K562 (cell line): ENCODE measurements around the gene ARMC8.

Experiments used
- BACH1 ChIP-seq: fragments of 200-800 bp; sonication (Bioruptor generic); IDR thresholded peaks from 2 replicates; pipeline ENCODE4 v1.6.1; 2016; ENCODE audit warnings: missing genetic modification characterization, missing compliant biosample characterization
- CEBPB ChIP-seq: fragments of 450-650 bp; IDR thresholded peaks from 2 replicates; pipeline ENCODE4 v1.6.1; 2016; ENCODE audit warnings: missing genetic modification characterization, missing compliant biosample characterization
- CHD2 ChIP-seq: IDR thresholded peaks from 2 replicates; pipeline ENCODE4 v1.6.1; 2011; ENCODE audit warnings: low read depth, low read length
- CTCF ChIP-seq, 3 experiments: IDR thresholded peaks in 2 of 3; conservative IDR thresholded peaks in 1 of 3; 2 replicates each; pipeline ENCODE4 v1.5.1; 2011 to 2012; ENCODE audit warnings: low read length in 3 of 3, mild to moderate bottlenecking in 3 of 3, control low read depth in 2 of 3, improper control_type of control experiment in 1 of 3, inconsistent platforms in 1 of 3, low read depth in 1 of 3, mixed read lengths in 1 of 3, moderate library complexity in 1 of 3; ENCODE audit not compliant: insufficient read depth in 2 of 3
- EP300 ChIP-seq: IDR thresholded peaks from 2 replicates; pipeline ENCODE4 v1.6.1; 2012; ENCODE audit warnings: low read length, improper control_type of control experiment
- MNT ChIP-seq, 2 experiments: fragments of 450-650 bp; conservative IDR thresholded peaks; 2 replicates each; pipeline ENCODE4 v1.6.1; 2017; ENCODE audit warnings: mild to moderate bottlenecking in 2 of 2, moderate library complexity in 2 of 2
- MYBL2 ChIP-seq, 2 experiments: fragments of 450-650 bp in 1 of 2; sonication (generic) in 1 of 2; formaldehyde crosslinking in 1 of 2; IDR thresholded peaks; 2 replicates each; pipeline versions ENCODE4 v1.6.1 to v1.8.1; 2017 to 2022; ENCODE audit warnings: borderline replicate concordance in 1 of 2, inconsistent platforms in 1 of 2, low read depth in 1 of 2, mild to moderate bottlenecking in 1 of 2, missing genetic modification reagents in 1 of 2, moderate library complexity in 1 of 2
- NR3C1 ChIP-seq: sonication (generic); formaldehyde crosslinking; IDR thresholded peaks from 2 replicates; pipeline ENCODE4 v1.8.1; 2022; ENCODE audit warnings: missing genetic modification reagents
- POLR2AphosphoS5 ChIP-seq: IDR thresholded peaks from 2 replicates; pipeline ENCODE4 v1.6.1; 2011; ENCODE audit warnings: mild to moderate bottlenecking, low read depth, low read length, moderate library complexity; ENCODE audit not compliant: control insufficient read depth, insufficient read depth
- SP1 ChIP-seq: sonication (generic); formaldehyde crosslinking; IDR thresholded peaks from 2 replicates; pipeline ENCODE4 v1.8.1; 2022; ENCODE audit warnings: mild to moderate bottlenecking, missing genetic modification reagents
- ZBTB11 ChIP-seq, 3 experiments: fragments of 200-800 bp in 1 of 3; fragments of 250-450 bp in 1 of 3; fragments of 450-650 bp in 1 of 3; sonication (Bioruptor Pico) in 1 of 3; sonication (Bioruptor generic) in 1 of 3; formaldehyde crosslinking in 1 of 3; IDR thresholded peaks; 2 replicates each; pipeline versions ENCODE4 v1.6.1 to v1.8.0; 2016 to 2022; ENCODE audit warnings: mild to moderate bottlenecking in 2 of 3, missing genetic modification characterization in 2 of 3, missing compliant biosample characterization in 1 of 3, moderate library complexity in 1 of 3
- ZBTB34 ChIP-seq: fragments of 250-450 bp; sonication (Bioruptor Pico); IDR thresholded peaks from 2 replicates; pipeline ENCODE4 v1.8.0; 2021; ENCODE audit warnings: mild to moderate bottlenecking, moderate library complexity
- ZNF609 ChIP-seq: sonication (generic); formaldehyde crosslinking; IDR thresholded peaks from 2 replicates; pipeline ENCODE4 v1.8.1; 2023; ENCODE audit warnings: missing genetic modification reagents, mild to moderate bottlenecking, borderline replicate concordance
- ZNF699 ChIP-seq: fragments of 250-450 bp; sonication (Bioruptor Pico); IDR thresholded peaks from 2 replicates; pipeline ENCODE4 v1.8.0; 2021; ENCODE audit warnings: mild to moderate bottlenecking, moderate library complexity; ENCODE audit not compliant: insufficient replicate concordance

GRCh38 chr3:138334608-138335007 lies 147.5 kb downstream of the ARMC8 start:
- TF ChIP-seq CTCF (IDR thresholded peaks at IDR 0.05 in 2 of 3, conservative IDR thresholded peaks at IDR 0.05 in 1 of 3; ENCODE audit: insufficient read depth in 2 of 3, low read depth in 1 of 3, low read length in 3 of 3): no peak
- no peak for TF ChIP-seq ZBTB34
- no peak for TF ChIP-seq ZNF699
- TF ChIP-seq SP1 (CRISPR knock-in tag): no peak
- TF ChIP-seq POLR2AphosphoS5: no peak
- TF ChIP-seq CHD2: no peak
- TF ChIP-seq MYBL2 (IDR thresholded peaks at IDR 0.05; ENCODE audit: low read depth): no peak
- TF ChIP-seq MYBL2 (CRISPR knock-in tag; IDR thresholded peaks at IDR 0.05; ENCODE audit: borderline replicate concordance): no peak
- TF ChIP-seq NR3C1: no peak
- no peak for TF ChIP-seq MNT (conservative IDR thresholded peaks at IDR 0.05)
- no peak for TF ChIP-seq BACH1 (tag)
- TF ChIP-seq ZNF609 (CRISPR knock-in tag): no peak
- no peak for TF ChIP-seq EP300
- TF ChIP-seq CEBPB: no peak
- no peak for TF ChIP-seq ZBTB11 (CRISPR knock-in tag; IDR thresholded peaks at IDR 0.05)
